KMS-11 (cell line): ENCODE measurements around the gene TRAF7.

Experiments
- H2AFZ ChIP-seq: fragments of 200-600 bp; sonication (generic); 2 replicates; pipeline ENCODE4 v1.6.1; 2016; ENCODE audit warnings: antibody characterized with exemption, mixed run types, low read depth
- H3K27ac ChIP-seq: fragments of 200-600 bp; sonication (generic); 2 replicates; pipeline ENCODE4 v1.6.1; 2016; ENCODE audit warnings: mild to moderate bottlenecking, mixed run types
- H3K27me3 ChIP-seq: fragments of 200-600 bp; sonication (generic); 2 replicates; pipeline ENCODE4 v1.6.1; 2017; ENCODE audit warnings: mild to moderate bottlenecking, low read depth, mixed run types, moderate library complexity; ENCODE audit not compliant: insufficient read depth
- H3K36me3 ChIP-seq: fragments of 200-600 bp; sonication (generic); 2 replicates; pipeline ENCODE4 v1.6.1; 2017; ENCODE audit warnings: mild to moderate bottlenecking, mixed run types; ENCODE audit not compliant: insufficient read depth
- H3K4me1 ChIP-seq: fragments of 200-600 bp; sonication (generic); 2 replicates; pipeline ENCODE4 v1.6.1; 2016; ENCODE audit warnings: mild to moderate bottlenecking, low read depth, mixed run types; ENCODE audit not compliant: poor library complexity, severe bottlenecking
- H3K4me2 ChIP-seq: fragments of 200-600 bp; sonication (generic); 2 replicates; pipeline ENCODE4 v1.7.0; 2016; ENCODE audit warnings: mild to moderate bottlenecking, mixed run types
- H3K4me3 ChIP-seq: fragments of 200-600 bp; sonication (generic); IDR thresholded peaks from 2 replicates; pipeline ENCODE4 v1.6.1; 2017; ENCODE audit warnings: low read depth, low read length, mixed read lengths; ENCODE audit not compliant: insufficient read depth
- H3K79me2 ChIP-seq: fragments of 200-600 bp; sonication (generic); 2 replicates; pipeline ENCODE4 v1.6.1; 2016; ENCODE audit warnings: low read depth, mixed run types; ENCODE audit not compliant: insufficient read depth
- H3K9ac ChIP-seq: fragments of 200-600 bp; sonication (generic); 2 replicates; pipeline ENCODE4 v1.6.1; 2016; ENCODE audit warnings: mild to moderate bottlenecking, mixed run types
- H4K20me1 ChIP-seq: fragments of 200-600 bp; sonication (generic); 2 replicates; pipeline ENCODE4 v1.6.1; 2016; ENCODE audit warnings: mild to moderate bottlenecking, mixed run types; ENCODE audit not compliant: insufficient read depth
- CTCF ChIP-seq: fragments of 200-600 bp; sonication (generic); conservative IDR thresholded peaks from 2 replicates; pipeline ENCODE4 v1.6.1; 2017; ENCODE audit warnings: low read depth, mild to moderate bottlenecking, antibody characterized with exemption, low read length, moderate library complexity, mixed read lengths

Gene TRAF7

GRCh38 chr16:2173366-2173765, 17.8 kb downstream of the TRAF7 start:
- Histone ChIP-seq H4K20me1 (no peaks in the 10 kb centered on the region), H3K4me3 (no peak overlapping the region), H3K79me2 (no peaks in the 10 kb centered on the region), H3K4me1 (peaks cover under 1% of the 10 kb centered on the region), H3K27me3 (no peaks in the 10 kb centered on the region), H3K4me2 (no peak overlapping the region), H3K36me3 (peaks cover 6% of the 10 kb centered on the region; the same call in 1 of the 2 replicates), H3K9ac (no peak overlapping the region), H3K27ac (no peak overlapping the region), H2AFZ (no peak overlapping the region)
- TF ChIP-seq CTCF = no peak

- no peak overlapping the region for H2AFZ ChIP-seq
- H3K4me1 ChIP-seq = no peaks in the 10 kb centered on the region
- H3K4me3 ChIP-seq = no peak overlapping the region
- H3K36me3 ChIP-seq = peaks cover 6% of the 10 kb centered on the region; the same call in 1 of the 2 replicates
- no peaks in the 10 kb centered on the region for H3K27me3 ChIP-seq
- no peak overlapping the region for H3K4me2 ChIP-seq
- H4K20me1 ChIP-seq = no peaks in the 10 kb centered on the region
- H3K79me2 ChIP-seq = no peaks in the 10 kb centered on the region
- no peak for TF ChIP-seq CTCF
- no peak overlapping the region for H3K9ac ChIP-seq
- H3K27ac ChIP-seq = no peak overlapping the region
Observed at GRCh38 chr16:2173916-2174315, 18.3 kb downstream of the TRAF7 start.

- Histone ChIP-seq H3K36me3 (peaks cover 6% of the 10 kb centered on the region; the same call in 1 of the 2 replicates), H3K4me1 (no peaks in the 10 kb centered on the region), H3K4me2 (no peak overlapping the region), H3K79me2 (no peaks in the 10 kb centered on the region), H3K27ac (no peak overlapping the region), H4K20me1 (no peaks in the 10 kb centered on the region), H3K9ac (no peak overlapping the region), H3K4me3 (no peak overlapping the region), H2AFZ (no peak overlapping the region), H3K27me3 (no peaks in the 10 kb centered on the region)
- no peak for TF ChIP-seq CTCF
Observed at GRCh38 chr16:2174396-2175131, 19.0 kb downstream of the TRAF7 start.

- no peak overlapping the region for H3K9ac ChIP-seq
- H3K4me1 ChIP-seq = no peaks in the 10 kb centered on the region
- no peak overlapping the region for H3K4me3 ChIP-seq
- no peak overlapping the region for H3K27ac ChIP-seq
- peaks cover 6% of the 10 kb centered on the region; the same call in 1 of the 2 replicates for H3K36me3 ChIP-seq
- no peak for TF ChIP-seq CTCF
- no peak overlapping the region for H3K4me2 ChIP-seq
- no peak overlapping the region for H2AFZ ChIP-seq
- no peaks in the 10 kb centered on the region for H3K27me3 ChIP-seq
- no peaks in the 10 kb centered on the region for H3K79me2 ChIP-seq
- no peaks in the 10 kb centered on the region for H4K20me1 ChIP-seq
Observed at GRCh38 chr16:2175454-2175853, 19.9 kb downstream of the TRAF7 start.
